Activated CD4-positive, alpha-beta T cell treated with anti-CD3 and anti-CD28 coated beads, Interleukin-2, amount 50 U/mL, for 48 hours (primary cell): Measurements from ENCODE around the gene SGTA.
"Not testable (repeated sequence)": the region's sequence is repeated elsewhere in the genome, so short reads cannot be mapped to it uniquely, and the experiment has no call there.

Source experiments
- DNase-seq, 2 experiments: peaks; one replicate each; pipeline ENCODE4 v3.0.0-alpha.2; 2020

The SGTA gene

GRCh38 chr19:2792666-2793065 is 9.6 kb upstream of the SGTA start:
- DNase-seq: not testable (repeated sequence)

GRCh38 chr19:2791876-2792275 is 8.8 kb upstream of the SGTA start:
- DNase-seq: no peak

GRCh38 chr19:2791440-2791839 is 8.4 kb upstream of the SGTA start:
- no peak for DNase-seq

GRCh38 chr19:2790557-2791271 is 7.6 kb upstream of the SGTA start:
- DNase-seq: no peak

DNA sequence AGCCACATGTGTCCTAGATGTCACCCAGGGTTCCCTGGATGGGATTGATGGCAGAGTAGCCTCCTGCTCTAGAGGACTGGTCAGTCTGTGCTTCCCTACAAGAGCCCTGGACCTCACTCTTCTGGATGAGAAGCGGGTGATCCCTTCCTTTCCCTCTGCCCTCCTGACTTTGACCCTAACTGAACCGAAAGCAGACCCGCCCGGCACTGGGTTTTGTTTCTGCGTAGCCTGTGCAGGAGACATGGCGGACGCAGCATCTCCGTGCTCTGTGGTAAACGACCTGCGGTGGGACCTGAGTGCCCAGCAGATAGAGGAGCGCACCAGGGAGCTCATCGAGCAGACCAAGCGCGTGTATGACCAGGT is 7.1 kb upstream of the SGTA start:
- DNase-seq: no peak

- DNase-seq: no peak
These were observed 5.2 kb upstream of the SGTA start for GRCh38 chr19:2788237-2788636.

GRCh38 chr19:2787115-2787514 is 4.0 kb upstream of the SGTA start:
- no peak for DNase-seq

DNA sequence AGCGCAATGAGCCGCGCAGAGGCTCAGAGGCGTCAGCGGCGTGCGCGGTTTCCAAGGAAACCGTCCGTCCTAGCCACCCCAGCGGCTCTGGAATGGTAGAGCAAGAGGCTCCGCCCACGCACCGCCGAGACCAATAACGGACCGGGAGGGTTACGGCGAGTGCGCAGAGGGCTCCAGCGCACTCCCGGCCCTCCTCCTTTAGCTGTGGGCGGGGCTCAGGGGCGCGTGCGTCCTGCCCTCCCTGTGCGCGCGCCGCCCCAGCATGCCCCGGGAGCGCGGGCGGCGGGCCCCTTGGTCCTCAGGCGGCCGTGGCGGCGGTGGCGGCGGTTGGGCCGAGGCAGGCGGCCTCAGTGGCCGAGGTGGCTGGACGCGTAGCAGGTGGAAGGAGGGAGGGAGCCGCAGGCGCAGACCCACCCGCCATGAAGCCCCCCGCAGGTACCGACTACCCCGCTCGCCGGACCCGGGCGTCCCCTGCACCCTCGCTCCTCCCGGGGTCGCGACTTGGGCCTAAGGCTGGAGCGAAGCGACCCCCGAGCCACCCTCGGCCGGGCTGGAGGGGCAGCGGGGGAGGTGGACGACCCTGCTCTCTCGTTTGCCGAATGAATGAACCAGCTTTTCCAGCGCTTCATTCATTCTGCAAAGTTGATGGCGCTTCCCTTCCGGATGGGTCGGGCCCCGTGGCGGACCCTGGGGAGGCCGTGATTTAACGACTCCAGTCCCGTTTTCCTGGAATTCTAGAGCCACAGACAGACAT is 2.3 kb upstream of the SGTA start, which contains the start of gene THOP1:
TSS of gene THOP1 (plus strand) at position 260 of the 754 bp plus-strand sequence. CDS start at position 420, 160 bp downstream.
- DNase-seq: peak; percentile 100

DNA sequence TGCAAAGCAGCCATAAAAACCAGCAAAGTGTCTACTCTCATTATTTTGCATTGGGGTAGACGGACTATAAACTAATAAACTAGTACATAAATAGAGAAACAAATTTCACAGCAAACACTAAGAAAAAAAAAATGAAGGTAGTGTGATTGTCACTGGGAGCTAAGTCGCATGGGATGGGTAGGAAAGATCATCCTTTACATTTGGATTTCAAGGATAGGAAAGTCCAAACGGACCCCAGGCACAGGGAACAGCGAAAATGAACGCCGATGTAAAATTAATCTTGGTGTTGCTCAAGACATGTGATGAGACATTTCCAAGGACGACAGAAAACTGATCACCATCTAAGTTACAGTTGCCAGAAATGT is 690 bp upstream of the SGTA start:
- DNase-seq: no peak

GRCh38 chr19:2782329-2782935 is 641 bp downstream of the SGTA start:
- peak in 1 of 2 experiments; percentile 30 for DNase-seq

DNA sequence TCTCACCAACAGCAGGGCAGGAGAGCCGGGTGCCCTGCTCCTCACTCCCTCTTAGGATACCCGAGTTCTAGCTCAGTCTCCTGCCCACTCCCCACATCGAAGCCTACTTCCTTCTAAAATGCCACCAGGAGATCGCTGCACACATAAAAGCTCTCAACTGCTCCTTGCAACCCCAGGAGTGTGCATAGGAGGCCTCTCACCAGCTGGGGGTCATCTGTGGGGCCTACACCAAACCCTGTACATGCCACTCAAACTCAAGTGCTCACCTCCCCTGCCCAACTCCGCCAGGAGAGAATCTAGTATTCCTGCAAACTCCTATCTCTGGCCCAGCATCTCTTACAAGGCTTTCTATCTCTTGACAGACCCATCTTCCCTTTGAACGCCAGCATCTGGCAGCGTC is 2.8 kb downstream of the SGTA start:
- DNase-seq: no peak

GRCh38 chr19:2779121-2779740 is 3.8 kb downstream of the SGTA start:
- no peak for DNase-seq

DNA sequence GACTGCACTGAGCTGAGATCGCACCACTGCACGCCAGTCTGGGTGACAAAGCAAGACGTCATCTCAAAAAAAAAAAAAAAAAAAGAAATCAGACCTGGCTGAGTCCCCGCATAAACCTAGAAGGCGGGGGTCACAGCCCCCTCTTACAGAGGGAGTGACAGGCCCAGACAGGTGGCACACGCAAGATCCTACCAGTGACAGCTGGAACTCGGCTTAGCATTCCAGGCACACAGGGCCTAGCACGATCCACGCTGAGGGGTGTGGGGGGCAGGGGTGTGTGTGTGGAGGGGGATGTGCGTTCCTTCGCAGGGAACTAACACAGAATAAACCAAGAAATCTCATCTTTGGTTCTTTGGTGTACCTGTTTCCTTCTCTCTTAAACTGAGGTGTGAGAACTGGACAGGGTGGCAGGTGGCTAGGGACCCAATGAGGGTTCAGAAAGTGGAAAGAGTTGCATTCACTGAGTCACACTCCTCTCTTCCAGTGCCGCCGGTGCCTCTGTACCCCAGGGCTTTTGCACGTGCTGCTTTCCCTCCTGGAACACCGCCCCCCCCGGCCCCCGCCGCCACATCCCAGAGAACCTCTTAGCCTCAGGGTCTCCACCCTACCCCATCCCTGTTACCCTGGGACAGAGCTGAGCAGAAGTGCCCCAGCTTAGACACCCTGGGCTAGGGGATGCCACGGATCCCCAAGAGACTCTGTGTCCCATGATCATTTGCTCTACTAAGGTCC is 5.0 kb downstream of the SGTA start:
- no peak for DNase-seq

DNA sequence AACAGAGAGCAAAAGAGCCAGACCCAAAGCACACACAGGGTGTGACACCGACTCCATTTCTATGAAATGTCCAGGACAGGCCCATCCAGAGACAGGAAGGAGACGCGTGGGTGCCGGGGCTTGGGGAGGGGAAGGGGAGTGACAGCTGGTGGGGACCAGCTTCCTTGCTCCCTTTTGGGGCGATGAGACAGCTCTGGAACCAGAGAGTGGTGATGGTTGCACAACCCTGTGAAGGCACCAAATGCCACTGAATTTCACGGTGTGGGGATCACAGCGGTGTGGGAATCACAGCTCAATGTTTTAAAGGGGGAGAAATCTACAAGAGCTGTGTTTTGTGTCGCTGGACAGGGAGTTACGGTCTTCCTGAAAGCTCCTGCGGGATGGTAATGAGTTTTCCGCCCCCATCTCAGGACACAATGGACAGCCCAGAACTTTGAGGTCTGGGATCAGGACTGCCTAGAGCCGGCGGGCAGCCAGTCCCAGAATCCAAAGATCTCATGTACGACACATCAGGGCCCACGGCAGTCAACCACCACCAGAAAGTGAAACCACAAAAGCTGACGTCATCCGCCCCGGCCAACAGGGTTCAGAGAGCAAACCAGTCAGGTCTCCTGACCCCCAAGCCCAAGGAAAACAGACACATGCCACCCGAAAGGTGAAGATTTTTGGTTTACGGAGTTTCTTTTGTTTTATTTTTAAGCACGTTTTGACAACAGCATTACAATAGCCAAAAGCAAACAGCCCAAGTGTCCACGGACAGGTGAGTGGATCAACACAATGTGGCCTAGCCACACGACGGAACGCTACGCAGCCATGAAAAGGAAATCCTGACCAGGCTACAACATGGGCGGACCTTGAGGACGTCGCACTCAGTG is 7.3 kb downstream of the SGTA start:
- peak; percentile 76 to 85 for DNase-seq

DNA sequence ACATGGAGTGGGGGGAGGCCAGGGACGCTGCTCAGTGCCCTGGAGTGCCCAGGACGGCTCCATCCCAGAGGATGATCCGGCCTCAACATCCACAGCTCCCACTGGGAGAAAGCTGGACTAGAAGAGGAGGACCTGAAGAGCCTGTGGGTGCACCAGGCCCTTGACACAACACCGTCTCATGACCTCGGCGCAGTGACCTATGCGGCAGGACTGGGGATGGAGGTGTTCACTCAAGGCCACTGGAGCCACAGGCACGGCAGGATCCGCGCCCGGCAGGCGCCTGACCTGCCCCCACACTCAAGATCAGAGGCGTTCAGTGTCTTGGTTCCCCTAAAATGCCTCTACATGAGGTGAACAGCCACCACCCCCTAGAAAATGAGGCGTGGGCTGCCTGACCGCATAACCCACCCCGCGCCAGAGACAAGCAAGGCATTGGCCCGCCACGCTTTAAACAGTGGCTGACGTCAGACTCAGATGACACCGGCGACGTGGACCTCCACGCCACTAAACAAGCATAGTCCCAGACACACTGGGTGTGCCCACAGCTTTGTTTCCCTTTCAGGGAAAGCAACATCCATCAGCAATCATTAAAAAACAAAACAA is 8.0 kb downstream of the SGTA start:
- DNase-seq: no peak

GRCh38 chr19:2774083-2774679 is 8.9 kb downstream of the SGTA start:
- no peak for DNase-seq

DNA sequence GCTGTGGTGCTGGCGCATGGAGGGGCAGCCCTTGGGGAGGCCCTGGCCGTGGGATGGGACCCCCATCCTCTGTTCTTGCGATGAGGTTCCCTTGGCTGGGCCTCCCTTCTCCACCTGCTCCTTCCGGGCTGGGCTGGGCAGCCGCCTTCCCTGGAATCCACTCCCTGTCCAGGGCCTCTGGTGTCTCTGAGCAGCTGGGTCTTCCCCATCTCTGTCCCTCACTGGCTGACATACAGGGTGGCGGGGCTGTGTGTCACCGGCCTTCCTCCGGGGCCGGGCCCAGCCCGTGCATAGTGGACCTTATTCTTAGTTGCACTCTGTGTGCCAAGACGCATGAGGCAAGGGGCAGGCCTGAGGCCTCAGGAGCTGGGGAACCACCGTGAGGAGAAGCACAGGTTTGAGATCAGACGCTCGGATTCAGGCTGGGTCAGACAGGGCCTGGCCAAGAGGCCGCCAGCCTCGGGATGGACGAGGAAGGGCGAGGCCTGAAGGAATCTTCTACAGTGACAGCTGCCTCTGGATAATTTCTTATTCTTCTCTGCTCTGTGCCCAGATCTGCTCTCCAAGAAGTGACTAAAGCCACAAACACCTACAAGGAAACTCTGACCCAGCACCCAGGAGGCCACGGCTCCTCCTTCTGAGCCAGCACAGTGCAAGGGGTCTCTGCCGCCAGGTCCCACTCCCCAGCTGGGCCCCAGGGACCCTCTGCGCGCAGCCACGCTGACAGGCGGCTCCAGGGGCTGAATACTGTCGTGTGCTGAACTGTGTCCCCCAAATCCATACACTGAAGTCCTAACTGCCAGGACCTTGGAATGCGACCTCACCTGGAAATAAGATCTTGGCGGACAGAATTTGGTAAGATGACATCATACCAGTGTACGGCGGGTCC is 11.0 kb downstream of the SGTA start:
- no peak for DNase-seq

GRCh38 chr19:2770055-2771013 is 12.7 kb downstream of the SGTA start:
- DNase-seq: no peak

DNA sequence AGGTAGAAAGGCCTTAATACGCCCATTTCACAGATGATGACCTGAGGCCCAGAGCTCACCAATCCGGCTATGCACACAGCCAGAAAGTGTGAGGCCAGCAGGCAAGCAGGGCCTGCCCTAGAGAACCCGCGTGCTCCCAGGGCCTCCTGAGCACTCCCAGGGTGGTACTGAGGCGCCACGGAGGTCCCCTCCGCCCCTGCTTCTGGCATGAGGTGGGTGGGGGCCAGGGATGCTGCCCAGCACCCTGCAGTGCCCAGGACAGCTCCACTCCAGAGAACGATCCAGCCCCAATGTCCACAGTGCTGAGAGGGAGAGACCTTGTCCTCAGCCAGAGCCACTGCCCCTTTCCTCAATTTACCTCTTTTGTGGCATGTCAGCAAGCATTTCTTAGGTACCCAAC is 13.9 kb downstream of the SGTA start:
- no peak for DNase-seq
